ENCODE data around the gene SYK. TPM values are rescaled to one million over a fixed set of nuclear protein-coding genes. Genes with fewer than 3 reads are reported as not detected.

Gene SYK
- total RNA-seq, 2 donors from 2014 or later, result 2.5 to 6.0 TPM

- Mint-ChIP-seq H3K9me3 (no peaks in the 10 kb centered on the region), H3K4me3 (no peak overlapping the region), H3K4me1 (no peaks in the 10 kb centered on the region), H3K27me3 (ENCODE audit: insufficient read depth) (no peaks in the 10 kb centered on the region), H3K36me3 (ENCODE audit: low read depth) (no peaks in the 10 kb centered on the region), H3K27ac (no peak overlapping the region)
- Histone ChIP-seq H3K4me3 (ENCODE audit: low read length) (no peak overlapping the region), H3K27ac (ENCODE audit: low read depth, low read length) (no peak overlapping the region), H3K36me3 (ENCODE audit: control insufficient read depth, insufficient read depth, low read length) (no peaks in the 10 kb centered on the region), H3K27me3 (ENCODE audit: control insufficient read depth, insufficient read depth, low read length, poor library complexity, severe bottlenecking) (no peaks in the 10 kb centered on the region), H3K9me3 (ENCODE audit: control insufficient read depth, low read length) (no peaks in the 10 kb centered on the region), H3K9ac (ENCODE audit: extremely low read depth, low read length, poor library complexity, severe bottlenecking) (no peak overlapping the region), H3K4me1 (ENCODE audit: control insufficient read depth, insufficient read depth, low read length) (no peaks in the 10 kb centered on the region)
- DNase-seq, result no peak
- TF ChIP-seq CTCF (conservative IDR thresholded peaks at IDR 0.05), result no peak
- WGBS, 2 experiments (ENCODE audit: insufficient coverage in 1 of 2, insufficient read length in 1 of 2), result 97 to 98% methylated on average over 5 of the region's 5 CpGs
Observed at GRCh38 chr9:90878562-90878961, 76.9 kb downstream of the SYK start.

- H3K27ac ChIP-seq (ENCODE audit: low read depth, low read length), result no peak overlapping the region
- H3K36me3 Mint-ChIP-seq (ENCODE audit: low read depth), result no peaks in the 10 kb centered on the region
- H3K27me3 ChIP-seq (ENCODE audit: control insufficient read depth, insufficient read depth, low read length, poor library complexity, severe bottlenecking), result no peaks in the 10 kb centered on the region
- H3K27ac Mint-ChIP-seq, result no peak overlapping the region
- H3K36me3 ChIP-seq (ENCODE audit: control insufficient read depth, insufficient read depth, low read length), result no peaks in the 10 kb centered on the region
- H3K9me3 ChIP-seq (ENCODE audit: control insufficient read depth, low read length), result no peaks in the 10 kb centered on the region
- no peaks in the 10 kb centered on the region for H3K4me1 ChIP-seq (ENCODE audit: control insufficient read depth, insufficient read depth, low read length)
- H3K27me3 Mint-ChIP-seq (ENCODE audit: insufficient read depth), result no peaks in the 10 kb centered on the region
- 92 to 100% methylated on average over 1 to 2 of the region's 2 CpGs for WGBS, 2 experiments (ENCODE audit: insufficient coverage in 1 of 2, insufficient read length in 1 of 2)
- TF ChIP-seq CTCF (conservative IDR thresholded peaks at IDR 0.05), result no peak
- no peak overlapping the region for H3K9ac ChIP-seq (ENCODE audit: extremely low read depth, low read length, poor library complexity, severe bottlenecking)
- H3K4me1 Mint-ChIP-seq, result no peaks in the 10 kb centered on the region
- no peak for DNase-seq
- H3K4me3 Mint-ChIP-seq, result no peak overlapping the region
- H3K9me3 Mint-ChIP-seq, result no peaks in the 10 kb centered on the region
- H3K4me3 ChIP-seq (ENCODE audit: low read length), result no peak overlapping the region
Observed at GRCh38 chr9:90880066-90880465, 78.4 kb downstream of the SYK start.

- no peak for DNase-seq
- no peaks in the 10 kb centered on the region for H3K36me3 ChIP-seq (ENCODE audit: control insufficient read depth, insufficient read depth, low read length)
- Mint-ChIP-seq H3K27me3 (ENCODE audit: insufficient read depth) (no peaks in the 10 kb centered on the region), H3K4me1 (no peaks in the 10 kb centered on the region), H3K4me3 (no peak overlapping the region), H3K27ac (no peak overlapping the region), H3K9me3 (no peaks in the 10 kb centered on the region), H3K36me3 (ENCODE audit: low read depth) (no peaks in the 10 kb centered on the region)
- TF ChIP-seq CTCF (conservative IDR thresholded peaks at IDR 0.05), result no peak
- WGBS, 2 experiments (ENCODE audit: insufficient coverage in 1 of 2, insufficient read length in 1 of 2), result 94 to 100% methylated on average over 1 to 6 of the region's 6 CpGs
- no peak overlapping the region for H3K9ac ChIP-seq (ENCODE audit: extremely low read depth, low read length, poor library complexity, severe bottlenecking)
- H3K4me1 ChIP-seq (ENCODE audit: control insufficient read depth, insufficient read depth, low read length), result no peaks in the 10 kb centered on the region
- H3K9me3 ChIP-seq (ENCODE audit: control insufficient read depth, low read length), result peaks cover 3% of the 10 kb centered on the region
- no peak overlapping the region for H3K4me3 ChIP-seq (ENCODE audit: low read length)
- H3K27ac ChIP-seq (ENCODE audit: low read depth, low read length), result no peak overlapping the region
- H3K27me3 ChIP-seq (ENCODE audit: control insufficient read depth, insufficient read depth, low read length, poor library complexity, severe bottlenecking), result no peaks in the 10 kb centered on the region
Observed at GRCh38 chr9:90880669-90881068, 79.0 kb downstream of the SYK start.

Data from endodermal cell (in vitro differentiated cells).